ENCODE data around the gene C1QTNF2. TPM values are rescaled to one million over a fixed set of nuclear protein-coding genes. Genes with fewer than 3 reads are reported as not detected.
A peak's percentile ranks its signal among the peaks of the same experiment; 100 is the strongest.

Gene C1QTNF2
- total RNA-seq, 1 donor from 2014 or later = 0.14 TPM

GRCh38 chr5:160399402-160400353 is 29.3 kb upstream of the C1QTNF2 start, which contains the start of gene FAM200C:
Gene FAM200C (minus strand): TSS chr5:160400054. CDS start chr5:160395490, 4,564 bp downstream.
- H3K27ac Mint-ChIP-seq = peak within 1 kb of the TSS; percentile 99
- H3K4me1 Mint-ChIP-seq (ENCODE audit: low read depth) = peaks cover 12% of the 10 kb centered on the region
- peak within 1 kb of the TSS; percentile 90 for H3K4me3 Mint-ChIP-seq (ENCODE audit: low read depth)
- no peak for TF ChIP-seq CTCF (IDR thresholded peaks at IDR 0.05; ENCODE audit: unreplicated experiment)
- no peaks in the 10 kb centered on the region for H3K27me3 Mint-ChIP-seq
- H3K9me3 Mint-ChIP-seq (ENCODE audit: low read depth) = no peaks in the 10 kb centered on the region
- H3K36me3 Mint-ChIP-seq (ENCODE audit: insufficient read depth) = peaks cover 11% of the 10 kb centered on the region
- peak; percentile 79 for DNase-seq (ENCODE audit: low spot score, unreplicated experiment)

DNA sequence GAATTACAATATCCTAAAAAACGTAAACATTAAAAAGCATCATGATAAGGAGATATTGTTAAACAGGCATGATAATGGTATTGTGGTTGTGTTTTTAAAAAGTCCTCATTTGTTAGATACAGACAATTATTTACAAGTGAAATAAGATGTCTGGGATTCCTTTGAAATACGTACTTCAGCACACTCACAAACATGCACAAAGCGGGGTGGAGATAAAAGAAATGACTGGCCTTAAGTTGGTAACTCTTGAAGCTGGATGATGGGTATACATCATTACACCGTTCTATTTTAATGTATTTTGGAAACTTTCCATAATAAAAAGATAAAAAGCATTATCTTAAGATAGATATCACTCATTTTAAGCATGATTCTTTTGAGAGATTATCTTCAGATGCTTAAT is 28.4 kb upstream of the C1QTNF2 start:
- peaks cover 12% of the 10 kb centered on the region for H3K4me1 Mint-ChIP-seq (ENCODE audit: low read depth)
- no peaks in the 10 kb centered on the region for H3K9me3 Mint-ChIP-seq (ENCODE audit: low read depth)
- no peak for DNase-seq (ENCODE audit: low spot score, unreplicated experiment)
- TF ChIP-seq CTCF (IDR thresholded peaks at IDR 0.05; ENCODE audit: unreplicated experiment) = no peak
- H3K27me3 Mint-ChIP-seq = no peaks in the 10 kb centered on the region
- peaks cover 5% of the 10 kb centered on the region for H3K36me3 Mint-ChIP-seq (ENCODE audit: insufficient read depth)
- H3K27ac Mint-ChIP-seq = peak overlapping the region; percentile 53
- H3K4me3 Mint-ChIP-seq (ENCODE audit: low read depth) = peak overlapping the region; percentile 90

GRCh38 chr5:160397492-160397891 is 27.1 kb upstream of the C1QTNF2 start:
- Mint-ChIP-seq H3K4me3 (ENCODE audit: low read depth) (peak overlapping the region; percentile 9), H3K4me1 (ENCODE audit: low read depth) (peaks cover 12% of the 10 kb centered on the region), H3K27me3 (no peaks in the 10 kb centered on the region), H3K36me3 (ENCODE audit: insufficient read depth) (no peaks in the 10 kb centered on the region), H3K9me3 (ENCODE audit: low read depth) (no peaks in the 10 kb centered on the region), H3K27ac (no peak overlapping the region)
- no peak for TF ChIP-seq CTCF (IDR thresholded peaks at IDR 0.05; ENCODE audit: unreplicated experiment)
- DNase-seq (ENCODE audit: low spot score, unreplicated experiment) = no peak

GRCh38 chr5:160395111-160395510 is 24.7 kb upstream of the C1QTNF2 start:
- Mint-ChIP-seq H3K27ac (no peak overlapping the region), H3K9me3 (ENCODE audit: low read depth) (no peaks in the 10 kb centered on the region), H3K36me3 (ENCODE audit: insufficient read depth) (no peaks in the 10 kb centered on the region), H3K27me3 (no peaks in the 10 kb centered on the region), H3K4me1 (ENCODE audit: low read depth) (peaks cover 11% of the 10 kb centered on the region), H3K4me3 (ENCODE audit: low read depth) (no peak overlapping the region)
- no peak for TF ChIP-seq CTCF (IDR thresholded peaks at IDR 0.05; ENCODE audit: unreplicated experiment)
- no peak for DNase-seq (ENCODE audit: low spot score, unreplicated experiment)

DNA sequence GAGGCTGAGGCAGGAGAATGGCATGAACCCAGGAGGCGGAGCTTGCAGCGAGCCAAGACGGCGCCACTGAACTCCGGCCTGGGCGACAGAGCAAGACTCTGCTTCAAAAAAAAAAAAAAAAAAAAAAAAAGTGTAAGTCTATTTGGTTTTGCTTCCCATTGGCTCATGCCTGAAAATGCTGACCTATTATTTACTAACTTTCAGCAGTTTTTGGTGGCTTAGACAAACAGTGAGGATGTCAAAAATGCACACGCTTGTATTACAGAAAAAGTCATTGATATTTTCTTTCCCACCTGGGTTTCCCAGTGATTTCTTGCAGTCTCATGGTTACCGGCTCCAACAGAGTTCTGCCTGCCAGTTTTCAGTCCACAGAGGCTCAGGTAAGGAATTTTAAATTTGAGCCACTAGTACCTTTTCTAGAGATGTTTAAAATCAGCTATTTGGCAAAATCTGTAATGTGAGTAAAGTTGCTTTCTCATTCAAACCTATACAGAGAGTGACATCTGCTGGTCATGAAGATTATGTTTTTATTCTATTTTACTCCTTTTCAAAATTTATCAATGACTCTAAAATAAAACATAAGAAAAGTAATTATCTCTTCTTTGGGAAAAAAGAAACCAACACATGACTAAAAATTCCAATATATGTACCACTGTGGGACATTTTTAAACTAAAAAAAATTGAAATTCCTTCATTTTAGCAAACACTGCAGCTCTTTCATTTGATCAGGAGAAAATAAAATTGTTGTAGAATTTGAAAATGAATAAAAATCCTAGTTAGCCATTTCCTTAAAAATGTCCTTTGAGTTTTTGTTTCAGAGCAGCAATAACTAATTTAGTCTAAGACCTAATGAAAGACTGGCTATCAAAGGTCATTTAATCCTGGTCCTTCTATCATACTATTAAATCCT is 20.6 kb upstream of the C1QTNF2 start:
- Mint-ChIP-seq H3K27ac (no peak overlapping the region), H3K4me3 (ENCODE audit: low read depth) (no peak overlapping the region), H3K36me3 (ENCODE audit: insufficient read depth) (peaks cover 14% of the 10 kb centered on the region), H3K27me3 (no peaks in the 10 kb centered on the region), H3K9me3 (ENCODE audit: low read depth) (peaks cover 15% of the 10 kb centered on the region), H3K4me1 (ENCODE audit: low read depth) (no peaks in the 10 kb centered on the region)
- DNase-seq (ENCODE audit: low spot score, unreplicated experiment) = no peak
- peak; percentile 68 for TF ChIP-seq CTCF (IDR thresholded peaks at IDR 0.05; ENCODE audit: unreplicated experiment)

Data from progenitor cell of endocrine pancreas (in vitro differentiated cells).